Transverse colon (tissue), 4 donors: ENCODE measurements around the gene IRS2. TPM values are rescaled to one million over a fixed set of nuclear protein-coding genes. Genes with fewer than 3 reads are reported as not detected.

Source experiments
- DNase-seq: peaks from one replicate; pipeline ENCODE4 v3.0.0-alpha.2; 2019
- H3K27ac ChIP-seq, 4 donors: fragments of 200-600 bp; sonication (generic); 2 replicates each; pipeline ENCODE4 v1.5.1; 2016 to 2018; ENCODE audit warnings: inconsistent platforms in 4 of 4
- H3K27me3 ChIP-seq: fragments of 200-600 bp; sonication (generic); 2 replicates; pipeline ENCODE4 v1.5.1; 2017; ENCODE audit warnings: inconsistent platforms
- H3K36me3 ChIP-seq, 4 donors: fragments of 200-600 bp; sonication (generic); 2 replicates each; pipeline ENCODE4 v1.5.1; 2017 to 2019; ENCODE audit warnings: inconsistent platforms in 4 of 4
- H3K4me1 ChIP-seq, 4 donors: fragments of 200-600 bp; sonication (generic); 2 replicates each; pipeline ENCODE4 v1.5.1; 2017 to 2020; ENCODE audit warnings: inconsistent platforms in 4 of 4
- H3K4me3 ChIP-seq, 4 donors: fragments of 200-600 bp; sonication (generic); 1 replicate in 1 of 4; 2 replicates in 3 of 4; pipeline versions ENCODE4 v1.5.1 to v1.6.1; 2017 to 2019; ENCODE audit warnings: inconsistent platforms in 4 of 4
- H3K9me3 ChIP-seq, 2 donors: fragments of 200-600 bp; sonication (generic); 2 replicates each; pipeline ENCODE4 v1.5.1; 2017 to 2019; ENCODE audit warnings: inconsistent platforms in 2 of 2
- CTCF ChIP-seq, 5 experiments: fragments of 200-600 bp in 3 of 5; fragments of 450-650 bp in 2 of 5; sonication (generic) in 3 of 5; IDR thresholded peaks; 1 replicate in 2 of 5; 2 replicates in 3 of 5; pipeline ENCODE4 v1.5.1; 2016 to 2017; ENCODE audit warnings: antibody characterized with exemption in 5 of 5, inconsistent platforms in 3 of 5, mild to moderate bottlenecking in 2 of 5, moderate library complexity in 1 of 5
- EP300 ChIP-seq: sonication (generic); formaldehyde crosslinking; IDR thresholded peaks from one replicate; pipeline ENCODE4 v1.6.1; 2017; ENCODE audit warnings: antibody characterized with exemption, low read depth
- POLR2A ChIP-seq: fragments of 450-650 bp; IDR thresholded peaks from one replicate; pipeline ENCODE4 v1.6.1; 2016; ENCODE audit warnings: antibody characterized with exemption, mild to moderate bottlenecking, moderate library complexity
- POLR2AphosphoS5 ChIP-seq, 3 donors: sonication (generic); formaldehyde crosslinking; IDR thresholded peaks; one replicate each; pipeline ENCODE4 v1.6.1; 2016; ENCODE audit warnings: antibody characterized with exemption in 3 of 3
- WGBS, 2 donors: methylation state at CpG; one replicate each; pipeline ENCODE4 v1.1.5; 2018; ENCODE audit warnings: low coverage in 1 of 2; 5-methylcytosine and 5-hydroxymethylcytosine counted together
- in situ Hi-C, 4 donors: fragments of 200-750 bp; cut with MboI; loops; one replicate each; pipeline versions ENCODE4 v1.15.0 to v1.15.1; 2017; ENCODE audit warnings: low sequenced_read_pairs in 3 of 4, low pct_ligation_motif_present in 1 of 4, low pct_unique_long_range_greater_than_20kb in 1 of 4
- intact Hi-C: fragments of 100-400 bp; cut with DNase I; formaldehyde crosslinking; loops from one replicate; pipeline ENCODE4 v1.15.1; 2023; ENCODE audit warnings: low total_unique reads
- total RNA-seq, 4 donors: library from RNA; depleted of rRNA; stranded (reverse); fragments of >200 nt; gene quantifications; one replicate each; pipeline ENCODE4 v1.1.0, GENCODE V29; 2016

IRS2 gene
- total RNA-seq, 4 donors from 2014 or later, result 12.5 to 72.6 (median 28.5) TPM

- H3K9me3 ChIP-seq, result no peaks in the 10 kb centered on the region
- H3K27me3 ChIP-seq, result no peaks in the 10 kb centered on the region
- peaks cover 0 to 2% (median 0%) of the 10 kb centered on the region in 4 donors for H3K4me1 ChIP-seq
- 77 to 90% methylated on average over 4 to 14 of the region's 14 CpGs for WGBS, 2 donors
- in situ Hi-C loops, result no loop called here
- H3K4me3 ChIP-seq, result no peak overlapping the region
- H3K36me3 ChIP-seq, result no peaks in the 10 kb centered on the region
- intact Hi-C loops, result no loop called here
- no peak overlapping the region for H3K27ac ChIP-seq
- TF ChIP-seq POLR2AphosphoS5 (IDR thresholded peaks at IDR 0.05), result no peak
- no peak for TF ChIP-seq POLR2A
- no peak for TF ChIP-seq EP300
- TF ChIP-seq CTCF (IDR thresholded peaks at IDR 0.05), result no peak
- DNase-seq, result no peak
Observed at GRCh38 chr13:109738298-109738746, 48.1 kb downstream of the IRS2 start.

- H3K27ac ChIP-seq, result no peak overlapping the region
- H3K36me3 ChIP-seq, result no peaks in the 10 kb centered on the region
- DNase-seq, result no peak
- intact Hi-C loops (no loop called here), in situ Hi-C loops (no loop called here)
- no peaks in the 10 kb centered on the region for H3K9me3 ChIP-seq
- H3K4me3 ChIP-seq, result no peak overlapping the region
- no peak for TF ChIP-seq POLR2AphosphoS5 (IDR thresholded peaks at IDR 0.05)
- no peak for TF ChIP-seq POLR2A
- TF ChIP-seq CTCF (IDR thresholded peaks at IDR 0.05), result no peak
- no peak for TF ChIP-seq EP300
- H3K27me3 ChIP-seq, result no peaks in the 10 kb centered on the region
- H3K4me1 ChIP-seq, result no peaks in the 10 kb centered on the region
- WGBS, 2 donors, result 44 to 69% methylated on average over 4 to 5 of the region's 5 CpGs
Observed at GRCh38 chr13:109737606-109738005, 48.8 kb downstream of the IRS2 start.

GRCh38 chr13:109737046-109737573 is 49.3 kb downstream of the IRS2 start:
- no peak overlapping the region for H3K27ac ChIP-seq
- WGBS, 2 donors, result 84 to 86% methylated on average over 12 to 13 of the region's 13 CpGs
- no peaks in the 10 kb centered on the region for H3K9me3 ChIP-seq
- no peak for DNase-seq
- no peaks in the 10 kb centered on the region for H3K27me3 ChIP-seq
- H3K4me1 ChIP-seq, result no peaks in the 10 kb centered on the region
- no peaks in the 10 kb centered on the region for H3K36me3 ChIP-seq
- in situ Hi-C loops (no loop called here), intact Hi-C loops (no loop called here)
- no peak overlapping the region for H3K4me3 ChIP-seq
- TF ChIP-seq CTCF (IDR thresholded peaks at IDR 0.05), result no peak

- Histone ChIP-seq H3K4me1 (no peaks in the 10 kb centered on the region), H3K36me3 (no peaks in the 10 kb centered on the region), H3K27me3 (peaks cover 4% of the 10 kb centered on the region), H3K9me3 (no peaks in the 10 kb centered on the region), H3K27ac (no peak overlapping the region), H3K4me3 (no peak overlapping the region)
- intact Hi-C loops, result no loop called here
- DNase-seq, result no peak
- no peak for TF ChIP-seq POLR2AphosphoS5 (IDR thresholded peaks at IDR 0.05)
- no peak for TF ChIP-seq CTCF (IDR thresholded peaks at IDR 0.05)
- TF ChIP-seq EP300, result no peak
- TF ChIP-seq POLR2A, result no peak
- WGBS, 2 donors, result 63 to 69% methylated on average over 4 of the region's 4 CpGs
- in situ Hi-C loops, result no loop called here
Observed at GRCh38 chr13:109735436-109735966, 50.9 kb downstream of the IRS2 start.
